ENCODE measurements around the gene CHMP6. TPM values are rescaled to one million over a fixed set of nuclear protein-coding genes. Genes with fewer than 3 reads are reported as not detected.

CHMP6 gene
- total RNA-seq, 3 donors from 2014 or later (not counting 1 experiment from before 2014, with no cell fraction given), result 26.8 to 33.3 (median 33.0) TPM

DNA sequence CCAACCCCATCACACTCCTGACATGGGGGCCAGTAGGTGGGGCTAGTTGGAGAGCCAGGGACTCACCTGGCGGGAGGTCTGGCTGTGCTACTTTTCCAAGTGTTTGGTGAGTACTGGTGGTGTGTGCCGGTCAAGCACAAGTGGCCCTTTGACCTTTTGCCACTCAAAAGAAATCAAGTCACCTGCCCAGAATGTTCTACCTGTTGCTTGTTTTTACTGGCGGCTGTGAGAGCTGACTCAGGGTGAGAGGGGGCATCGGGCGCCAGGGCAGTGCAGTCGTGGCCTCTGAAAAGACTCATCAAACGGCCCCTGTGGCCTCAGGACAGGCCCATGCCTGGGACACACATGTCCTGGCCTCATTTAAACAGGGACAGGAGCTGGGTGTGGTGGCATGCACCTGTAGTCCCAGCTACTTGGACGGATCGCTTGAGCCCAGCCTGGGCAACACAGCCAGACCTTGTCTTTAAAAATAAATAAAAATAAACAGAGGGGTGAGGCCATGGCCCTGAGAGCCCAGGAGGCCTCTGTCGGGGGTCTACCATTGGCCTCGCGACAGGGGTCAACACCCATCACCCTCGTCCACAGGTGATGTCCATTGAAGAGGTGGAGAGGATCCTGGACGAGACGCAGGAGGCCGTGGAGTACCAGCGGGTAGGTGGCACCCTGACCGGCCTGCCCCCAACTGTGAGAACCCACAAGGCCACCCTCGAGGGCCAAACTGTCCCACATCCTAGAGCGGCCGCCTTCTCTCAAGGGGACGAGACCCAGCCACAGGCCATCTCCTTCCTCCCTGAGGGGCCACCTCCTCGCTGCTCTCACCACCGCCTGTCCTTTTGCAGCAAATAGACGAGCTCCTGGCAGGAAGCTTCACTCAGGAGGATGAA lies 5.0 kb downstream of the CHMP6 start:
- H3K9me3 ChIP-seq (ENCODE audit: control insufficient read depth, insufficient read depth, low read length), result no peaks in the 10 kb centered on the region
- Mint-ChIP-seq H3K4me1 (peaks cover 10 to 22% of the 10 kb centered on the region in 2 donors), H3K36me3 (no peaks in the 10 kb centered on the region), H3K9me3 (no peaks in the 10 kb centered on the region), H3K27me3 (ENCODE audit: low read depth in 2 of 2) (no peaks in the 10 kb centered on the region), H3K4me3 (peak overlapping the region; percentile 21), H3K27ac (peak overlapping the region; percentile 51 to 73)
- H3K36me3 ChIP-seq (ENCODE audit: control insufficient read depth, insufficient read depth, low read length), result peaks cover 39% of the 10 kb centered on the region
- peaks cover 55% of the 10 kb centered on the region for H3K4me1 ChIP-seq (ENCODE audit: control insufficient read depth, insufficient read depth, low read length)
- H3K27ac ChIP-seq (ENCODE audit: low read length), result peak overlapping the region; percentile 60
- intact Hi-C loops (cut with micrococcal nuclease), result no loop called here
- DNase-seq (no peak), ATAC-seq (peak in 1 of 3 donors; percentile 12)
- 92% methylated on average over 24 of the region's 25 CpGs for WGBS (ENCODE audit: insufficient coverage)
- no peaks in the 10 kb centered on the region for H3K27me3 ChIP-seq (ENCODE audit: control insufficient read depth, insufficient read depth, low read length)
- H3K4me3 ChIP-seq (ENCODE audit: low read length), result no peak overlapping the region
- TF ChIP-seq CTCF (IDR thresholded peaks at IDR 0.05), result no peak

- Mint-ChIP-seq H3K27ac (peak overlapping the region; percentile 51 to 82), H3K9me3 (no peaks in the 10 kb centered on the region), H3K27me3 (ENCODE audit: low read depth in 2 of 2) (no peaks in the 10 kb centered on the region), H3K4me3 (peak overlapping the region; percentile 13), H3K4me1 (peaks cover 9 to 20% of the 10 kb centered on the region in 2 donors), H3K36me3 (no peaks in the 10 kb centered on the region)
- H3K27me3 ChIP-seq (ENCODE audit: control insufficient read depth, insufficient read depth, low read length), result peaks cover 2% of the 10 kb centered on the region
- peaks cover 56% of the 10 kb centered on the region for H3K4me1 ChIP-seq (ENCODE audit: control insufficient read depth, insufficient read depth, low read length)
- H3K27ac ChIP-seq (ENCODE audit: low read length), result peak overlapping the region; percentile 60
- DNase-seq (peak in 1 of 2 donors; percentile 39), ATAC-seq (peak; percentile 75 to 82 (median 78))
- no peak overlapping the region for H3K4me3 ChIP-seq (ENCODE audit: low read length)
- no peaks in the 10 kb centered on the region for H3K9me3 ChIP-seq (ENCODE audit: control insufficient read depth, insufficient read depth, low read length)
- peaks cover 39% of the 10 kb centered on the region for H3K36me3 ChIP-seq (ENCODE audit: control insufficient read depth, insufficient read depth, low read length)
- no peak for TF ChIP-seq CTCF (IDR thresholded peaks at IDR 0.05)
- intact Hi-C loops (cut with micrococcal nuclease), result no loop called here
- WGBS (ENCODE audit: insufficient coverage), result 89% methylated on average over 32 of the region's 32 CpGs
Observed at GRCh38 chr17:80997424-80998117, 5.9 kb downstream of the CHMP6 start.

- H3K27me3 ChIP-seq (ENCODE audit: control insufficient read depth, insufficient read depth, low read length), result peaks cover 3% of the 10 kb centered on the region
- Mint-ChIP-seq H3K36me3 (no peaks in the 10 kb centered on the region), H3K4me3 (no peak overlapping the region), H3K9me3 (no peaks in the 10 kb centered on the region), H3K27me3 (ENCODE audit: low read depth in 2 of 2) (no peaks in the 10 kb centered on the region), H3K4me1 (peaks cover 5 to 17% of the 10 kb centered on the region in 2 donors), H3K27ac (peak overlapping the region; percentile 81 to 82)
- DNase-seq (no peak), ATAC-seq (no peak)
- 95% methylated on average over 19 of the region's 19 CpGs for WGBS (ENCODE audit: insufficient coverage)
- no peak for TF ChIP-seq CTCF (IDR thresholded peaks at IDR 0.05)
- no peaks in the 10 kb centered on the region for H3K9me3 ChIP-seq (ENCODE audit: control insufficient read depth, insufficient read depth, low read length)
- peaks cover 39% of the 10 kb centered on the region for H3K36me3 ChIP-seq (ENCODE audit: control insufficient read depth, insufficient read depth, low read length)
- H3K4me1 ChIP-seq (ENCODE audit: control insufficient read depth, insufficient read depth, low read length), result peaks cover 52% of the 10 kb centered on the region
- no peak overlapping the region for H3K4me3 ChIP-seq (ENCODE audit: low read length)
- intact Hi-C loops (cut with micrococcal nuclease), result no loop called here
- H3K27ac ChIP-seq (ENCODE audit: low read length), result peak overlapping the region; percentile 54
Observed at GRCh38 chr17:80998118-80998747, 6.6 kb downstream of the CHMP6 start.
